ENCODE results near the gene MYRIP.

DNA sequence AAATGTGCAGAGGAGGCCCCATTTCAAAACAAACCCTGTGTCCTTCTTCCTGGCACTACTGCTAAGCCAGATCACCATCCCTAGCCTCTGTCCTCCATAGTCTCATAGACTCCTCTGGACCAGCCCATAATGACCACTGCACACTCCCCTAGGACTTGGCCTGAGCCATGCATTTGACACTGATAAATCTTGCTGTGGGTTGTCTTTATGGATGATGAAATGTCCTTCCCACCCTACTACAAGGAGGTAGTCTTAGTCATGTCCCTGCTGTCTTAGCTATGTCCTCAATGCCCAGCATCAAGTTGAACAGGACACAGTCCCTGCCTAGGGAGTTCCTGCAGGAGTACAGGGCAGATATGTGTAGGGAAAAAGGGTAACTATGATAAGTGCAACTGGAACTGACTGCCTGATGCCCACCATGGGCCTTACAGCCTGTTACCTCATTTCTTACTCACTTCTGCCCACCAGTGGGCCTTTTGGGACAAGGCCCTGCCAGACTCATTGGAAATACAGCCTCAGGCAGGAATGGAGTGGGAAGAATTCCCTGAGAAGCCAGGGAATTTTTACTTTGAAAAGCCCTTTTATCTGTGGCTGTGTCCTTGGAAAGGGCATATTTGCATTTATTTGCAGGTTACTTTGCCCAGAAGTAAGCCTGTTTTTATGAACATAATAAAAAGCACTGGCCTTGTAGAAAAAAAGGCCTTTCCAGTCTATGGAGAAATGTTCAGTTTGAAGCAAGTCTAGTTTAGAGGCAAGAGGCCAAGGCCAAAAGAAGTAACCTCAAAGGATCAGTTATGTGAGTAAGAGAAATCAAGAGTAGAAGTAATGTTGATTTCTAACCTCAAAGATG lies 300.5 kb downstream of the MYRIP start:
- TF ChIP-seq, protein P1, sequence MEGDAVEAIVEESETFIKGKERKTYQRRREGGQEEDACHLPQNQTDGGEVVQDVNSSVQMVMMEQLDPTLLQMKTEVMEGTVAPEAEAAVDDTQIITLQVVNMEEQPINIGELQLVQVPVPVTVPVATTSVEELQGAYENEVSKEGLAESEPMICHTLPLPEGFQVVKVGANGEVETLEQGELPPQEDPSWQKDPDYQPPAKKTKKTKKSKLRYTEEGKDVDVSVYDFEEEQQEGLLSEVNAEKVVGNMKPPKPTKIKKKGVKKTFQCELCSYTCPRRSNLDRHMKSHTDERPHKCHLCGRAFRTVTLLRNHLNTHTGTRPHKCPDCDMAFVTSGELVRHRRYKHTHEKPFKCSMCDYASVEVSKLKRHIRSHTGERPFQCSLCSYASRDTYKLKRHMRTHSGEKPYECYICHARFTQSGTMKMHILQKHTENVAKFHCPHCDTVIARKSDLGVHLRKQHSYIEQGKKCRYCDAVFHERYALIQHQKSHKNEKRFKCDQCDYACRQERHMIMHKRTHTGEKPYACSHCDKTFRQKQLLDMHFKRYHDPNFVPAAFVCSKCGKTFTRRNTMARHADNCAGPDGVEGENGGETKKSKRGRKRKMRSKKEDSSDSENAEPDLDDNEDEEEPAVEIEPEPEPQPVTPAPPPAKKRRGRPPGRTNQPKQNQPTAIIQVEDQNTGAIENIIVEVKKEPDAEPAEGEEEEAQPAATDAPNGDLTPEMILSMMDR (IDR thresholded peaks at IDR 0.05; ENCODE audit: insufficient read depth, low read length, poor library complexity, severe bottlenecking): no peak
- TF ChIP-seq EZH2phosphoT487 (conservative IDR thresholded peaks at IDR 0.05; ENCODE audit: low read length): no peak

Data from SU-DHL-6 (cell line).